ENCODE data around the gene ATRIP.

ATRIP gene

GRCh38 chr3:48434591-48435222 is 11.8 kb upstream of the ATRIP start:
- DNase-seq (ENCODE audit: extremely low spot score) = no peak
- CTCF ChIA-PET = interaction anchor here (1.0 to 22.2 kb wide), 10 partner anchors 22 to 240 kb away, joined by 3 to 863 read pairs (median 18); no protein-coding TSS in a partner anchor

GRCh38 chr3:48435223-48435595 is 11.3 kb upstream of the ATRIP start:
- ChIA-PET CTCF (interaction anchor here (0.9 to 22.2 kb wide), 51 partner anchors 11 to 913 kb away, joined by 3 to 863 read pairs (median 11); partner anchors contain the start of genes ATRIP, CAMP, CDC25A and FBXW12), POLR2A (interaction anchor here (1.5 to 2.3 kb wide), 2 partner anchors 11 to 34 kb away, joined by 6 to 8 read pairs; partner anchors contain the start of gene ATRIP)
- DNase-seq (ENCODE audit: extremely low spot score) = no peak
- TF ChIP-seq CTCF (IDR thresholded peaks at IDR 0.05; ENCODE audit: control extremely low read depth, extremely low read depth, low read depth, missing control alignments) = no peak

More at GRCh38 chr3:48434591-48435222, 11.8 kb upstream of the ATRIP start:
- TF ChIP-seq CTCF (IDR thresholded peaks at IDR 0.05; ENCODE audit: control extremely low read depth, extremely low read depth, low read depth, missing control alignments) = no peak
- POLR2A ChIA-PET = no interaction called here

- peak; percentile 100 for TF ChIP-seq CTCF (IDR thresholded peaks at IDR 0.05; ENCODE audit: control extremely low read depth, extremely low read depth, low read depth, missing control alignments)
- ChIA-PET CTCF (interaction anchor here (0.6 to 22.2 kb wide), 108 partner anchors 10 to 928 kb away, joined by 3 to 863 read pairs (median 5); partner anchors contain the start of genes ATRIP, CAMP, CDC25A and FBXW12), POLR2A (interaction anchor here (0.7 to 2.3 kb wide), 5 partner anchors 11 to 167 kb away, joined by 3 to 8 read pairs (median 4); partner anchors contain the start of gene ATRIP)
- peak; percentile 88 for DNase-seq (ENCODE audit: extremely low spot score)
Measured at GRCh38 chr3:48435774-48436476, 10.6 kb upstream of the ATRIP start.

GRCh38 chr3:48436477-48436787 is 10.1 kb upstream of the ATRIP start:
- ChIA-PET CTCF (interaction anchor here (0.6 to 22.2 kb wide), 106 partner anchors 10 to 929 kb away, joined by 3 to 863 read pairs (median 6); partner anchors contain the start of genes ATRIP, CAMP, CDC25A and FBXW12), POLR2A (interaction anchor here (0.7 to 2.3 kb wide), 5 partner anchors 10 to 168 kb away, joined by 3 to 8 read pairs (median 4); partner anchors contain the start of gene ATRIP)
- DNase-seq (ENCODE audit: extremely low spot score) = no peak
- no peak for TF ChIP-seq CTCF (IDR thresholded peaks at IDR 0.05; ENCODE audit: control extremely low read depth, extremely low read depth, low read depth, missing control alignments)

GRCh38 chr3:48436855-48437254 is 9.7 kb upstream of the ATRIP start:
- TF ChIP-seq CTCF (IDR thresholded peaks at IDR 0.05; ENCODE audit: control extremely low read depth, extremely low read depth, low read depth, missing control alignments) = no peak
- CTCF ChIA-PET = interaction anchor here (0.7 to 22.2 kb wide), 65 partner anchors 9 to 916 kb away, joined by 3 to 863 read pairs (median 8); partner anchors contain the start of genes ATRIP, CAMP, CDC25A and NCKIPSD
- POLR2A ChIA-PET = interaction anchor here (1.0 to 2.3 kb wide), 4 partner anchors 10 to 168 kb away, joined by 3 to 8 read pairs (median 5); partner anchors contain the start of gene ATRIP

GRCh38 chr3:48437812-48438211 is 8.7 kb upstream of the ATRIP start:
- CTCF ChIA-PET = interaction anchor here (1.4 to 22.2 kb wide), 8 partner anchors 24 to 243 kb away, joined by 5 to 863 read pairs (median 44); partner anchors contain the start of genes PFKFB4 and ZNF589
- TF ChIP-seq CTCF (IDR thresholded peaks at IDR 0.05; ENCODE audit: control extremely low read depth, extremely low read depth, low read depth, missing control alignments) = no peak
- peak; percentile 21 for DNase-seq (ENCODE audit: extremely low spot score)
- POLR2A ChIA-PET = no interaction called here

More at GRCh38 chr3:48436855-48437254, 9.7 kb upstream of the ATRIP start:
- no peak for DNase-seq (ENCODE audit: extremely low spot score)

All from GM10248 (cell line).